HG02571 (cell line): Measurements from ENCODE around the gene KDM5A.

ENCODE experiments used
- ATAC-seq: cut with Tn5 transposase; IDR thresholded peaks from one replicate; pipeline ENCODE4 v1.9.1; 2021; ENCODE audit warnings: mild to moderate bottlenecking, moderate library complexity; ENCODE audit not compliant: unreplicated experiment

Gene KDM5A

DNA sequence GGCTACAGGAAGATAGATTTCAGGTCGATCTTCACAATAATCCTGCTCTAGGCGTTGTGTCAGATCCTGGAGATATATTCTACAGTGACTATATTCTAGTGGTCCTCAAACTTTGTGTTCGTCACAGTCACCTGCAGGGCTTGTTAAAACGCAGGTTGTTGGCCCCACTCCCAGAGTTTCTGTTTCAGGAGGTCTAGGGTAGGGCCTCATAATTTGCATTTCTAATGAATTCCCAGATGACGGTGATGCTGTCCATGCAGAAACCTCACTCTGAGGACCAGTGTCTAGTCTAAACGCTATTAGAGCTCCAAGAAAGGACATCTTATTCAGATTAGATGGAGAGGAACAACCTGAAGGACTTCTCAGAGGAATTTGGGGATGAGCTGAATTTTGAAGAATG lies 113.3 kb downstream of the KDM5A start:
- ATAC-seq: no peak

DNA sequence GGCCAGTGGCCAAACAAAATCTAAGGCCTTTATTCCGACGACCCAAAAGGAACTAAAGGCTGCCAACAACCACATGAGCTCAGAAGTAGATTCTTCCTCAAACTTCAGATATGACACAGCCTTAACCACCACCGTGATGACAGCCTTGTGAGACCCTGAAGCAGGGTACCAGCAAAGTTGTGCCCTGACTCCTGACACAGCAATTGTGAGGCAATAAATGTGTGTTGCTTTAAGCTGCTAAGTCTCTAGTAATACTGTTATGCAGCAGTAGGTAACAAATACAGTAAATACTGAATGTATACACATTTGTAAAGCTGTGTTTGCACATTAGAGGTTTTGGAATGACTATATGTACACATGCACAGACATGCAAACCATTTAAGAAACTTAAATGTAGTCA lies 115.7 kb downstream of the KDM5A start:
- no peak for ATAC-seq

DNA sequence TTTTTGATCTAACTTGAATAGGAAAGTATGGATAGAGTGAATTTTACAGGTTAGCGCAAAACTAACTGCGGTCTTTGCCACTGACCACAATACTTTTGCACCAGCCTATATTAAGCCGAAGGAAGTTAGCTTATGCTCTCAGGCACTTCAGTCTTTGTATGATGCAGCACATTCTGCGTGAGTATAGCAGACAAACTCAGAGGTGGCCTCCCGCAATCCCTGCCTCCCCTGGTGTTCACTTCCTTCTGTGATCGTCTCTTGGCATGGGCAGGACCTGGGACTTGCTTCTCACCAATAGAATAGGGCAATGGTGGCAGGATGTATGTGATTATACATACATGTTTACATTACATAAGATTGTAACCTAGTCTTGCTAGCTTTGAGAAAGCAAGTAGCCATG lies 116.2 kb downstream of the KDM5A start:
- ATAC-seq: no peak

DNA sequence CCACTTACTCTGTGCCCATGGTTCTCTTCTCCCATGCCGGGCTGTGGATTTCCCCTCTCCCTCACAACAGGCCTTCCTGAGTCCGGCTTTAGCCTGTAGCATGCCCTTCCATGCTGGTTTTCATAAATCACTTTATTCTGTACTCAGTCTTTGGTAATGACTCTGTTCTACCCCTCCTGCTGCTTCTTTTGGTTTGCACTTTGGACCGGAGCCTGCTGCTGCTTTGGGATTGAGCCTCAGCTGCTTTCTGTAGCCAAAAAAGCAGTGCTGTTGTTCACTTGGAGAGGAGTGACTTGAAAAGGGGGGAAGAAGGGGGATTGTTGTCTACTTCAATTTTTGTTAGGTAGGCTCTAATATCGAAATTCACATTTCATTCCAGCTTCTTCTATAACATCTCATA lies 118.0 kb downstream of the KDM5A start:
- no peak for ATAC-seq

DNA sequence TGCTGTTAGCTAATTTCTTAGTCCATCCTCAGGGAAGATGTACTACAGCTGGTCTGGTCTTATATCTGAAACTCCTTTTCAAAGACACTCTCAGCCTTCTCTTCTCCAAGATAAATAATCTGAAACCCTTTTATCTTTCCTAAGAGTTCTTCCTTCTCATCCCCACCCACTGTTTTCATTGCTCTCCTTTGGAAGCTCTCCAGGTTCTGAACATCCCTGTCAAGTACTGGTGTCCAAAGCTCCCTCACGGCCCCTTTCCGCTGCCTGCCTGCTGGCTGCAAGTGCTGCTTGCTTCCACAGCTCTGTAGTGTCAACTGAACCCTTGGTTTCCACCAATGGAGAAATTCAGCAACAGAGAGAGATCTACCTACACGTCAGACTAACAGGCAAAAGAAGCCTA lies 119.9 kb downstream of the KDM5A start:
- no peak for ATAC-seq

DNA sequence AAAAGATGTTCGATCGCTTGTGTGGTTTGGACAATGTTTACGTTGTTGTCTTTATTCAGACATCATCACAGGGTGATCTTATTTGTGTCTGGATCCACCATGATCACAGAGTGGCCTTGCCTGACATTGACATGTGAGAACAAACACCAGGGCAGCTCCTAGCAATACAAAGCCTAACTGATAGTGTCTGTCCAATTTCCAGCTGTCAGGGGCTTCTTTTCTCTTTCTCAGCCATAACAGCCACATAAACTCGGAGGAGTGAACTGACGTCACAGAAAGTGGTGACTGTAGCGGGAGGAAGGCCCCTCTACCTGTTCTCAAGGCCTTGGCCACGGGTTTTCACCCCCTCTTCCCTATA lies 120.7 kb downstream of the KDM5A start:
- no peak for ATAC-seq

DNA sequence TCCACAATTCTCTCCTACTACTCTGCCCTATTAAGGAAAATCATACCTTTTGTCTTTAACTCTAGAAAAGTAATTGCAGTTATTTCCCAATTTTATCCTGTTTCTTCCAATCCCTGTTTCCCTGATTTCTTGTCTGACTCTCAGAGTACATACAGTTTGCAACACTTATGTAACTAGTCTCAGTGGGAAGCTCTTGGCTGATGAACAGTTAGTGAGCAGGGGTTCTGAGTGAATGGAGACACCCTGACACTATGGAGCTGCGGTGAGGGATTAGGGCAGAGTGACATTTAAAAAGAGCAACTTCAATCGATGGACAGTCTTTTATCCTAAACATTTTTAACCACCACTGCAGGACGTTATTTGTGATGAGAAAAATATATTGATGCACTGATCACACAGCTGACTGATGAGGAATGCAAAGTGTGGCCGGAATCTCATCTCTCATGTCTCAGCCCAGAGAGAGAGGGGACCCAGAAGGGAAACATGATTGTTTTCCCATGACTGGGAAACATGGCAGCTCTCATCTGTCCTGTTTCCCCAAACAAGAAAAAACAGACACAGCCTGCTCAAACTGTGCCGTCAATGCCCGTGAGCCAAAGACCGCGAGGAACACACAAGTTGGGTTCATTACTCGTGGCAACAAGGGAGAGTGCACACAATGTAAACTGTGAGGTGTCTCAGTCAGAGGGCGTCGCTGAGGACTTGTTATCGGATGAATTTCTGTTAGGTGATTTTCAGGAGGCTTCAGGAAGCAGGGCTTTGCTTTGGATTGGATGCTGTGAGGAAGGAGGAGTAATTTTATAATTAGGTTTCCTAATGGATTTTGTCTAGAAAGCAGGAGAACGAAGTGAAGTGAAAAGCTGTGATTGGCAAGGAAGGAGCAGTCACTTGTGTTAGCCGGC lies 121.3 kb downstream of the KDM5A start:
- no peak for ATAC-seq

DNA sequence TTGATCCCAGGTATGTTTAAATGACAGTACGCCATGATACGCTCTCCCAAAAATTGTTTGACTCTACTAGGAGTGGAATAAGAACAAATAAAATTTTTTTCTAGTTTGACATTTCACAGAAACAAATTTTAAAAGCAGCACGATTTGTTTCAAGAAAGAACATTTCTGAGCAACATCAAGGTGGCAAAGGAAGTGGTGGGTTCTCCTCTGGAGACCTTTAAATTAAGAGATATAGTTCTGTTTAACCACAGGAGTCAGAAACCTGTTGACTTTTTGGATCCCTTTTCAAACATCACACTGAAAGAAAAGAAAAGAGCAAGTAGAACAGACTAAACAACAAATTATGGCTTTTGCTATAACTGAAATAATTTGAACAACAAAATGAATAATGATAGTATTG lies 124.0 kb downstream of the KDM5A start:
- no peak for ATAC-seq

DNA sequence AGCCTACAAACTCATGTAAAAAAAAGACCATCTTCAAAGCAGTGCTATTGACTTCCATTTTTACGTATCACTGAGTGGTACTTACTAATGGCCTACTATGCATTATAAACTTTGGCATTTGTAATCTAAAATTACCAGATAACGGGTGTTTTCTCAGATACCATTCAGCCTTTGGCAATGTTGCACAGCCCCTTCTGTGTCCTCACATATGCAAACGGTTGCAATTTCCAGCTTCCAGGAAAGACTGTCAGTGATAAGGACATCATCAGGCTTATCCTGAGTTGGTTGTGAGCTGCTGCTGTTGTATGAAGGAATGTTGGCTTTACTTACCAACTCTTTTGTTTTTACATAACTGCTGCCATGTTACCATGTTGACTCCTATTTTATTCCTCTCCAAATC lies 124.9 kb downstream of the KDM5A start:
- ATAC-seq: no peak

DNA sequence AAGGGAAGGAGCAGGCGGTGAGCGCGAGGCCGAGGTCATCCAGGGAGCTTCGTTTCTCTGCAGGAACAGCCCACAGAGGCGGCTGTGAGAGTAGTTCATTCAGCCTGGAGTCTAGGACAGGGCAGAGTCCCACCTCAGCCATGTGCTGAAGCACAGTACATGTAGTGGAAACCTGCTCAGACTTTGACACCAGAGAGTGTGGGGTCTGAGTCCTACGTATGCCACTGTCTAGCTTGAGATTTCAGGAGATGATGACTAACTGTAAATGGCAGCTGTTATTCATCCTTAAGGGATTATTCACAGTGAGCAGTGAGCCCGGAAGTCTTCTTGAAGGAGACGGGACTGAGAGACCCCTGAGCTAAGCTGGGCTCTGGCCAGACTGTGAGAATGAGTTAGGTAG lies 125.5 kb downstream of the KDM5A start:
- no peak for ATAC-seq

DNA sequence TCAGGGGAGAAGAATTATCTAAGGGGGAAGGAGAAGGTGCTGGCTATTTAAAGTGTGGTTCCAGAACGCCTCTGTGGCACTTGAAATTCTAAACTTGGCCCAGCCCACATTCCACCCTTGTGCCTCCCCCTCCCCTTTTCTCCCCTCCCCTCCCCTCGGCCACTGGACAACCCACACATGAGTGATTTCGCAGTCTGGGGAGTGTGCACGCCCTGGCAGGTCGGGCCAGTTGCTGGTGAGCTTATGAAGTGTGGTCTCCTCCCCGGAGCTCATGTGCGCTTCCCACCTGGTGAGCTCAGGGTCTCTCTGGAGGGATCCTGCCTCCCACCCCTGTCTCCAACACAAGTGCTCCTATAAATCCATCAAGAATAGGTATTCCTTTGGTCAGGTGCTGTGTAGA lies 126.3 kb downstream of the KDM5A start, which contains the start of gene SLC6A13:
TSS of gene SLC6A13 (minus strand) at position 20 of the 400 bp plus-strand sequence. CDS start 2,784 bp downstream, outside the sequence.
- no peak for ATAC-seq

DNA sequence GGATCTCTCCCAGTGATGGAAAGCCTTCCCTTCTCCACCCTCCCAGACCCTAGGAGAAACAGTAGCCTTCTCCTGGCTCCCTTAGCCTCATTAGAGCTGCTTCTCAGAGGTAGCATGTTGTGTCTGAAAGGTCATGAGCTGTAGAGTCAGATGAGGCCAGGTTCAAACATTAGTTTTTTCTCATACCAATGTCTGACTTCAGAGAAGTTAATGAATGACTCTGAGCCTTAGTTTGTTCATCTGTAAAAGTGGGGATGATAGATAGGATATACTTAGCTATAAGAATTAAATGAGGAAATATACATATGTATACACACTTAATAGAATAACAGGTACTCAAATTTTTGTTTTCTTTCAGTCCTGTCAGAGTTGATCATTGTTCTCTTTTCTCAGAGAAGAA lies 127.0 kb downstream of the KDM5A start:
- ATAC-seq: no peak

DNA sequence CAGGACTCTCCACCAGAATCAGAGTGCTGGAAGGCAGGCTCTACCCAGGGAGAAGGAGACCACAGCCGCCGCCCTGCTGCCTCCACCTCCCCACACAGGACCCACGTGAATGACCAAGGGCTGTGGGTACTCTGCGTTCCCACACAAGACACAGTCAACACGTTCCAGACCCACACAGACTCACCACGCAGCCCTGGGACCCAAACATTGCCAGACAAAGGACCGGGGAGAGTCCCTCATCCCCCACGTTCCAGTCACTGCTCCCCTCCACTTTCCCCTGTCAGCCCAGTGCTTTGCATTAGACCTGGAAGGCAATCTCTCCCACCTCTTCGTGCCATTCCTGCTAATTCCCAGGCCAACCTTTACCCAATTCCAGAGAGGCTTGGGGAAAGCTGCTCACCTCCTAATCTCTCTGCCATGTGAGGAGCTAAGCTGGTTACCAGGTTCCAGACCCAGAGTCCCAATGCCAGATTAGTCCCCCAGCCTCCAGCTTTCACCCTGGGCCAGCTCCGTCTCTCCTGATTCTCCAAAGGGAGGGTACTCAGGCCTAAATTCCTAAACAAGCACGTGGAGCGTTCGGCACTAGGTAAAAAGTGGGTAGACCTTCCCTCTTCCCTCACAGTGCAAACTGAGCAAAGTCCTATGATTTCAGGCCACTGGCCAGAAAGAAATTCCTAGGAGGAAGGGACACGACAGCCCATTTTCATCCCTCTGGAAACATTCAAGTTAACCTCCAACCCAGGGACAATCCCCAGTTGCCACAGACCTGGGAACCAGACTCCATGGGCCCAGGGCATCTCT lies 131.4 kb downstream of the KDM5A start:
- no peak for ATAC-seq

DNA sequence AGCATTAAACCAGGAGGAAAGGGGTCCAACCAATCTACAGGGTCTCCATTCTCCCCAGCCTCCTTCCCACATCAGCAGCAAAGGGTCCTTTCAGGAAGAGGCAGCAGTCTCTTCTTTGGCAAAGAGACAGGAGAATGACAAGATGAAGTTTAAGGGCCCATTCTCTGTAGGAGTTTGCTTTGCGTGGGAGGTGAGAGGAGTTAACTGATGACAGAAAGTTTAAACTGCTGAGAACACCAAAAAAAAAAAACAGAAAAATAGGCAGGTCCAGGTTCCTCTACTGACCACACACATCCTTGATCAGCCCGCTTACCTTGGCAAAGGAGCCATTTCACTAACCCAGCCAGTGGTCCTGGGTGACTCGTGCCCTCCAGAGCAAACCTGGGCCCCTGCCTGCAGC lies 132.2 kb downstream of the KDM5A start:
- ATAC-seq: no peak

DNA sequence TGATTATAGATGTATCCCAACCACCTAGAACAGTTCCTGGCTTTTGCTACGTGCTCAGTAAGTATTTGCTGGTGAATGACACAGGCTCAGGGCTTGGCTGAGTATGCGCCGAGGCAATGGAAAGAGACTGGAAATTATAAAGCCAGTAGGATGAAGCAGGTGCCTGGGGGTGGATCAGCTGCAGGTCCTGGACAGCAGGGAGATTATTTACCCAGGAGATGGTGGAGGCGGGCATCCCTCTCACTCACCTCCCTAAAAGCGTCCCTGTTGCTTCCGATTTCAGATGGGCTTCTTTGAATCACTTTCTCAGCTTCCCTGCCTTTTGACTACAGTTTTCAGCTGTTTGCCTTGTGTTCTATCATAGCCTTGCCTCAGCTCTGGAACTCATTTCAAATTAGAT lies 132.9 kb downstream of the KDM5A start:
- ATAC-seq: no peak

DNA sequence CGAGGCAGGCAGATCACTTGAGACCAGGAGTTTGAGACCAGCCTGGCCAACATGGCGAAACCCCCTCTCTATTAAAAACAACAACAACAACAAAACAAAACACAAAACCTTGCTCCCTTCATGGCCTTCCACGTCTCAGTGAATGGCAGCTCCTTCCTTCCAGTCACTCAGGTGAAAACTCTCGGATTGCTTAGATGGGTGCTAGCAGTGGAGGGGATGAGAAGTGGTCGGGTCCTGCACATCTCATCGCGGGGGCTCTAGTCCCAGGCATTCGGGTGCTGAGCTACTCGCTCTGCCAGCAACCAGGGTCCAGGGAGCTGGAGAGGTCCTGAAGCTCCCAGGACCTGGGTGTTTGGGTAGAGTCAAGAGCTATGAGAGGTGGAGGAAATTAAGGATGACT lies 134.2 kb downstream of the KDM5A start:
- ATAC-seq: no peak

DNA sequence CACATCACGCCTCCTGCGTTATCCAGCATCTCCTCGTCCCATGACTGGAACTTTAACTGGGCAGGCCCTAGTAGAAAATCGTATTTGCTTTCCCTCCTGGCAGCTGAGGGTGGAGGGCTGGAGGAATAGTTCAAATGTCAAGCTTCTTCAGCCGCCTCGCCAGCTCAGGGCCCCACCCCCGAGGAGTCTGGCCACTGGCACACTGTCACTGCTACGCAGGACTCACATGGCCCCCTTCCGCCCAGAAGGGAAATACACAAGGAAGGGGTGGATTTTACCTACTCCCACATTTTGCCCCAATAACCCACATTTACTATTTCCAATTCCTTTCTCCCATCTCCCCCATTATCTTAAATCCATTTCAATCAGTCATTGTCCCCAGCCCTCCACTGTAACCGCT lies 135.1 kb downstream of the KDM5A start:
- no peak for ATAC-seq

DNA sequence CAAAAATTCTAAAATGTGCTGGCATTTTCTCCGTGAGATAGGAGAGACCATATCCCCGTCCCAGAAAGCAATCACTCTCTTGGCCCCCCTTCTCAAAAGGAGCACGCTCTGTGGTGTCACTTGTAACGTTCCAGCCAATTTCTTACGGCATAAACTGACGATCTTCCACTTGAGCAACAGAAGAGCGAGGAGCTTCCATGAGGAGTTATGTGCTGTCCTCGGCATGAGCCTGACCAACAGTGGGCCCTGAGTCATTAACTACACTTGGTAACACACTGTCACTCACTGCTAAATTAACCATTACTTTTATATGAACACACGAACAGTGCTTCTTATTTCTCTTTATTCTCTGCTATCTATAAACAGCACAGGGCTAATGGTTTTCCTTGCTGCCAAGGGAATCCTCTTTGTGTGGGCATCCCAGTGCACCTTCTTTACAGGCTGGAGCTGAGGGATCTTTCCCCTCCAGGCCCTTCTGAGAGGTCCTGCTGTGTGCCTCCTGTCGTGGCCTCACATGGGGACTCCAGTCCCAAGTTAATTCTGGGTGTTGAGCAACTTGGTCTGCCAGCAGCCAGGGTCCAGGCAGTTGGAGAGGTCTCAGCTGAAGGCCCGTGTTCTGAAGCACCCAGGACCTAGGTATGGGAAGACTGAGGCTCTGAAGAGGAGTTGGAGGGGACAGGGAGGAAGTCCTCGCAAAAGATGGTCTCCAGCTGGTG lies 135.8 kb downstream of the KDM5A start:
- ATAC-seq: no peak

DNA sequence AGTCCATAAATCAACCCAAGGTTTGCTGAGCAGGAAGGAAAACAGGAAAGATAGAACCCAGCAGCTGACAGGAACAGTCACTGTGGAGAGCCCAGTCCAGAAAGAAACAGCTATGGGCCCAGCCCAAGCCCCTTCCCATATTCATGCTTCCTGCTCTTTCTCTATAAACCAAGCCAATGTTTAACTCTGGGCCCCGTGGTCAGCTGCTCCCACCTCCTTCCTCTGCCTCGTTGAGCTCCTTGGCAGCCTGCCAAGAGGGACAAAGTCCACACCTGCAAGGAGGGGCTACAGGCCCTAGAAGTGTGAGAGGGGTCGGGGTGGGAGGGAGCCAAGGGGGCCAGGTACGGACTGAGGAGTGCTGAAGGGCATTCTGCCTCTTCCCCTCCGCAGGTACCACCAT lies 136.5 kb downstream of the KDM5A start:
- ATAC-seq: no peak

DNA sequence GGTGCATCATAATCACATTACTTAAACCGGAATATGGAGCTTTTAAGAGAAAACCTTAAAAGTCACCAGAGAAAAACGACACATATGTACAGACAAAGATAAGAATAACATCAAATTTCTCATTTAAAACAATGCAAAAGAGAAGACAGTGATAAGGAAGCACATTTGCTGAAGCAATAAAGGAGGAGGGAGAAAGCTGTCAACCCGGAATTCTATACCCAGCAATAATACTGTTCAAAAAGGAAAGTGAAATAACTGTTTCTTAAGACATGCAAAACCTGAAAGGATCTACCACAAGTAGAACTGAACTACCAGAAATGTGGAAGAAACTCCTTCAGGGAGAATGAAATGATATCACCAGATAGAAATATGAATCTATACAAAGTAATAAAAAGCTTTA lies 141.8 kb downstream of the KDM5A start:
- ATAC-seq: no peak

DNA sequence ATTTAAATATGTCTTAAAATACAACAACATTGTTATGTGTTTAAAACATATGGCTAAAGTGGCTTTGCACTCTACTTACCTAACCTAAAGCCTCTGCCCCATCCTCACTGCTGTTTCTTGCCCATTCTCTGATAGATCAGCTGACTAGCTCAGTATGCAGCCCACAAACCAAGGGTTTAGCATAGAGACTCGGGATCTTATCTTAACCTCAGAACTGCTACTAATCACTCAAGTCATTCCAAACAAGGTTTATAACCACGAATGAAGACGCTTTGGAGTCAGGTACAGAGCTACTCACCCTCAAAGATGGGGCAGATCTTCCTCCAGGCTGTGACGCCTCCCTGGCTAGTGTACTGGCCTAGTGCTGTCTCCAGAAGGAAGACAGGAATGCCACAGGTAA lies 145.7 kb downstream of the KDM5A start:
- no peak for ATAC-seq

DNA sequence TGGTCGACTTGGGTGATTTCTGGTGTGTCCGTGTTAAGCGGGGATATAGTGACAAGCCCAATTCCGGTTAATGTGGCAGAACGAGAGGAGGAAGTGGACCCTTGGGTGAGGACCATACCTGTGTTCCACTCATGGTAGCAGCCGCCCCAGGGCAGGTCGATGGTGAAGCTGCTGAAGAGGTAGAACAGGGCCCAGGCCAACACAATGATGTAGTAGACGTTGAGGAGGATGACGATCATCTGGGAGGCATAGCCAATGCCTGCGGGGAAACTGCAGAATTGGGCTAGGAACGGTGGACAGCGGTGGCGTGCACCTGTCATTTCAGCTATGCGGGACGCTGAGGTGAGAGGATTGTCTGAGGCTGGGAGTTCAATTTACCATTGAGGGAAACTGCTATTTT lies 146.6 kb downstream of the KDM5A start:
- ATAC-seq: no peak
